CD14-positive monocyte (primary cell): ENCODE measurements around the gene PKP4. TPM values are rescaled to one million over a fixed set of nuclear protein-coding genes. Genes with fewer than 3 reads are reported as not detected.

Experiments
- DNase-seq, 3 donors: peaks; one replicate each; pipeline ENCODE4 v3.0.0-alpha.2; 2011 to 2022
- H2AFZ ChIP-seq: 2 replicates; pipeline ENCODE4 v1.6.0; 2012; ENCODE audit warnings: mild to moderate bottlenecking, low read depth, low read length, inconsistent platforms; ENCODE audit not compliant: insufficient read depth, poor library complexity, severe bottlenecking
- H3K27ac ChIP-seq, 2 donors: 1 replicate in 1 of 2; 2 replicates in 1 of 2; pipeline ENCODE4 v1.5.1; 2012 to 2013; ENCODE audit warnings: low read length in 2 of 2, control low read depth in 1 of 2, inconsistent platforms in 1 of 2, low read depth in 1 of 2, mild to moderate bottlenecking in 1 of 2
- H3K27me3 ChIP-seq, 2 donors: one replicate each; pipeline versions ENCODE4 v1.6.0 to v1.6.1; 2011 to 2013; ENCODE audit warnings: low read length in 2 of 2; ENCODE audit not compliant: control insufficient read depth in 2 of 2, insufficient read depth in 2 of 2
- H3K36me3 ChIP-seq, 2 donors: replicated peaks in 1 of 2; 1 replicate in 1 of 2; 2 replicates in 1 of 2; pipeline versions ENCODE4 v1.5.1 to v1.6.1; 2012 to 2013; ENCODE audit warnings: low read length in 2 of 2, control low read depth in 1 of 2, inconsistent platforms in 1 of 2, mild to moderate bottlenecking in 1 of 2; ENCODE audit not compliant: insufficient read depth in 2 of 2, control insufficient read depth in 1 of 2
- H3K4me1 ChIP-seq, 2 donors: 1 replicate in 1 of 2; 2 replicates in 1 of 2; pipeline versions ENCODE4 v1.5.1 to v1.6.1; 2012 to 2013; ENCODE audit warnings: low read length in 2 of 2, control low read depth in 1 of 2, inconsistent platforms in 1 of 2, mild to moderate bottlenecking in 1 of 2, moderate library complexity in 1 of 2; ENCODE audit not compliant: insufficient read depth in 2 of 2, control insufficient read depth in 1 of 2
- H3K4me2 ChIP-seq: replicated peaks from 2 replicates; pipeline ENCODE3; 2012; ENCODE audit warnings: low read length, moderate library complexity, mild to moderate bottlenecking; ENCODE audit not compliant: poor library complexity, severe bottlenecking; ENCODE audit errors: extremely low read depth
- H3K4me3 ChIP-seq, 3 experiments: fragments of 200-600 bp in 1 of 3; sonication (generic) in 1 of 3; replicated peaks in 1 of 3; 1 replicate in 2 of 3; 2 replicates in 1 of 3; pipeline ENCODE4 v1.5.1; 2011 to 2013; ENCODE audit warnings: low read length in 3 of 3, mild to moderate bottlenecking in 3 of 3, control low read depth in 2 of 3, low read depth in 2 of 3, inconsistent platforms in 1 of 3, moderate library complexity in 1 of 3
- H3K79me2 ChIP-seq: 2 replicates; pipeline ENCODE4 v1.6.0; 2012; ENCODE audit warnings: mild to moderate bottlenecking, control low read depth, inconsistent platforms, low read length, moderate library complexity; ENCODE audit not compliant: insufficient read depth
- H3K9ac ChIP-seq: 2 replicates; pipeline ENCODE4 v1.6.0; 2017; ENCODE audit warnings: low read length, mild to moderate bottlenecking; ENCODE audit not compliant: insufficient read depth, poor library complexity, severe bottlenecking
- H3K9me3 ChIP-seq, 2 donors: replicated peaks in 1 of 2; 1 replicate in 1 of 2; 2 replicates in 1 of 2; pipeline versions ENCODE4 v1.5.1 to v1.6.1; 2012 to 2013; ENCODE audit warnings: low read length in 2 of 2, control low read depth in 1 of 2; ENCODE audit not compliant: control insufficient read depth in 1 of 2, insufficient read depth in 1 of 2
- H4K20me1 ChIP-seq: 2 replicates; pipeline ENCODE4 v1.6.0; 2012; ENCODE audit warnings: mild to moderate bottlenecking, low read length, control low read depth, moderate library complexity; ENCODE audit not compliant: insufficient read depth
- H3K27ac Mint-ChIP-seq, 7 donors: one replicate each; pipeline ENCODE4 v1.8.0; 2020; ENCODE audit warnings: mild to moderate bottlenecking in 7 of 7, mixed read lengths in 7 of 7, moderate library complexity in 6 of 7, inconsistent platforms in 2 of 7
- H3K27me3 Mint-ChIP-seq, 3 donors: one replicate each; pipeline ENCODE4 v1.8.0; 2021 to 2022; ENCODE audit warnings: low read depth in 3 of 3, mild to moderate bottlenecking in 3 of 3, mixed read lengths in 3 of 3, moderate library complexity in 3 of 3, inconsistent platforms in 1 of 3
- H3K36me3 Mint-ChIP-seq, 2 donors: one replicate each; pipeline ENCODE4 v1.8.0; 2020; ENCODE audit warnings: mixed read lengths in 2 of 2, inconsistent platforms in 1 of 2, mild to moderate bottlenecking in 1 of 2
- H3K4me1 Mint-ChIP-seq: one replicate; pipeline ENCODE4 v1.8.0; 2020; ENCODE audit warnings: mild to moderate bottlenecking, mixed read lengths
- H3K4me3 Mint-ChIP-seq, 2 donors: one replicate each; pipeline ENCODE4 v1.8.0; 2020; ENCODE audit warnings: mild to moderate bottlenecking in 2 of 2, mixed read lengths in 2 of 2, moderate library complexity in 1 of 2
- H3K9me3 Mint-ChIP-seq, 7 donors: one replicate each; pipeline ENCODE4 v1.8.0; 2020 to 2022; ENCODE audit warnings: mixed read lengths in 7 of 7, mild to moderate bottlenecking in 6 of 7, moderate library complexity in 6 of 7, inconsistent platforms in 2 of 7
- CTCF ChIP-seq: fragments of 200-600 bp; IDR thresholded peaks from one replicate; pipeline ENCODE4 v1.8.0; 2022; ENCODE audit warnings: antibody characterized with exemption, mild to moderate bottlenecking
- WGBS: methylation state at CpG from one replicate; pipeline ENCODE4 v1.1.5; 2013; ENCODE audit warnings: missing lambda C conversion rate; ENCODE audit not compliant: insufficient coverage; 5-methylcytosine and 5-hydroxymethylcytosine counted together
- intact Hi-C, 2 donors: fragments of 100-400 bp; cut with micrococcal nuclease; formaldehyde crosslinking; loops; one replicate each; pipeline versions ENCODE4 v1.15.0 to v1.15.1; 2023
- polyA plus RNA-seq, 3 donors: library from polyadenylated mRNA; depleted of rRNA in 1 of 3; unstranded in 2 of 3; stranded (reverse) in 1 of 3; fragments of 300-500 nt in 2 of 3; fragments of >200 nt in 1 of 3; fragmentation: Illumina TruSeq in 2 of 3; gene quantifications; 1 replicate in 2 of 3; 2 replicates in 1 of 3; pipeline ENCODE4 v1.2.3, GENCODE V29; 2012 to 2021

Gene PKP4
- polyA plus RNA-seq, 3 donors = 0.33 to 9.4 (median 0.73) TPM

- no peak overlapping the region for H3K4me2 ChIP-seq
- no peak overlapping the region for H3K9ac ChIP-seq
- WGBS = no CpG with 5 or more reads among the region's 2 CpGs
- Mint-ChIP-seq H3K36me3 (peaks cover 32 to 36% of the 10 kb centered on the region in 2 donors), H3K27me3 (peaks cover 0 to 2% (median 0%) of the 10 kb centered on the region in 3 donors), H3K4me3 (no peak overlapping the region), H3K27ac (no peak overlapping the region), H3K4me1 (no peaks in the 10 kb centered on the region), H3K9me3 (no peaks in the 10 kb centered on the region)
- DNase-seq = no peak
- no peak overlapping the region for H3K27ac ChIP-seq
- no peak for TF ChIP-seq CTCF
- H3K4me1 ChIP-seq = no peaks in the 10 kb centered on the region
- H3K27me3 ChIP-seq = no peaks in the 10 kb centered on the region
- intact Hi-C loops = no loop called here
- H2AFZ ChIP-seq = no peak overlapping the region
- no peaks in the 10 kb centered on the region for H4K20me1 ChIP-seq
- H3K4me3 ChIP-seq = no peak overlapping the region
- H3K36me3 ChIP-seq = peaks cover 7 to 49% of the 10 kb centered on the region in 2 donors
- H3K79me2 ChIP-seq = no peaks in the 10 kb centered on the region
- no peaks in the 10 kb centered on the region for H3K9me3 ChIP-seq
Observed at GRCh38 chr2:158681816-158682215, 225.1 kb downstream of the PKP4 start.

- H2AFZ ChIP-seq = no peak overlapping the region
- H3K27me3 Mint-ChIP-seq = peaks cover 0 to 3% (median 0%) of the 10 kb centered on the region in 3 donors
Observed at GRCh38 chr2:158685646-158686045, 228.9 kb downstream of the PKP4 start.

More at GRCh38 chr2:158685646-158686045, 228.9 kb downstream of the PKP4 start:
- Mint-ChIP-seq H3K27ac (no peak overlapping the region), H3K36me3 (peaks cover 7% of the 10 kb centered on the region in 2 donors), H3K4me1 (no peaks in the 10 kb centered on the region), H3K9me3 (no peaks in the 10 kb centered on the region), H3K4me3 (no peak overlapping the region)
- Histone ChIP-seq H3K36me3 (peaks cover 0 to 17% of the 10 kb centered on the region in 2 donors), H3K9me3 (no peaks in the 10 kb centered on the region), H3K4me1 (no peaks in the 10 kb centered on the region), H3K9ac (no peak overlapping the region), H3K27me3 (no peaks in the 10 kb centered on the region), H3K4me3 (no peak overlapping the region), H4K20me1 (no peaks in the 10 kb centered on the region), H3K27ac (no peak overlapping the region), H3K79me2 (no peaks in the 10 kb centered on the region), H3K4me2 (no peak overlapping the region)
- DNase-seq = no peak
- no peak for TF ChIP-seq CTCF
- WGBS = no CpG with 5 or more reads among the region's 3 CpGs
- intact Hi-C loops = no loop called here
